ENCODE results near the gene ARHGAP20.
A peak's percentile ranks its signal among the peaks of the same experiment; 100 is the strongest.
"Not testable (repeated sequence)": the region's sequence is repeated elsewhere in the genome, so short reads cannot be mapped to it uniquely, and the experiment has no call there.

The ARHGAP20 gene

DNA sequence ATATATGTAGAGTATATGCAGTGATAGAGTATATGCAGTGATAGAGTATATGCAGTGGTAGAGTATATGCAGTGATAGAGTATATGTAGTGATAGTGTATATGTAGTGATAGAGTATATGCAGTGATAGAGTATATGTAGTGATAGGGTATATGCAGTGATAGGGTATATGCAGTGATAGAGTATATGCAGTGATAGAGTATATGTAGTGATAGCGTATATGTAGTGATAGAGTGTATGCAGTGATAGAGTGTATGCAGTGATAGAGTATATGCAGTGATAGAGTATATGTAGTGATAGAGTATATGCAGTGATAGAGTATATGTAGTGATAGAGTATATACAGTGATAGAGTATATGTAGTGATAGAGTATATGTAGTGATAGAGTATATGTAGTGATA is 92.9 kb downstream of the ARHGAP20 start:
- H3K4me1 ChIP-seq (ENCODE audit: control insufficient read depth, insufficient read depth, low read length); CTCF ChIA-PET; POLR2A ChIA-PET; H3K9me3 ChIP-seq (ENCODE audit: control insufficient read depth, insufficient read depth, low read depth, low read length); H3K27ac ChIP-seq (ENCODE audit: extremely low read depth, low read depth, low read length); H3K36me3 ChIP-seq (ENCODE audit: control insufficient read depth in 2 of 2, insufficient read depth in 1 of 2, low read length in 2 of 2); H3K4me3 ChIP-seq (ENCODE audit: low read depth, low read length): not testable (repeated sequence)
- TF ChIP-seq ZNF211 (tag by site-specific recombination; IDR thresholded peaks at IDR 0.05; ENCODE audit: low read depth) = peak; percentile 98

DNA sequence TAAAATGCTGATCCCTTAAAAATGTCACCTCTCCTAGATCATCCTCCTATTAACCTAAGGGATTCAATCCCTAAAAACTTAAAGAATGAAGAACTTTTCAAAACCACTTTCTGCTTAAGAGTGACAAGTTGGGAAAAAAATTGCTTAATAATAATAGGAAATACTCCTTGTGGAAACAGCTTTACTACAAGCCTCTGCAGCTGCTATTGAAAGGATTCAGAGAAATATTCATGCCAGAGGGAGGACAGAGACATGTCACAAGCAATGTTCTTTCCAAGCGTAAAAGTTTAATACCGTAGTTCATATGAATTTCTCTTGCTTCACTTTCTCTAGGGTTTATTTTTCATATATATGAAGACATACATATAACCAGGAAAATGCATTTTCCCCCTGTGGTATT is 98.2 kb downstream of the ARHGAP20 start:
- Histone ChIP-seq H3K36me3 (ENCODE audit: control insufficient read depth in 2 of 2, insufficient read depth in 1 of 2, low read length in 2 of 2) (no peaks in the 10 kb centered on the region), H3K4me3 (ENCODE audit: low read depth, low read length) (no peak overlapping the region), H3K9me3 (ENCODE audit: control insufficient read depth, insufficient read depth, low read depth, low read length) (no peaks in the 10 kb centered on the region), H3K4me1 (ENCODE audit: control insufficient read depth, insufficient read depth, low read length) (no peaks in the 10 kb centered on the region), H3K27ac (ENCODE audit: extremely low read depth, low read depth, low read length) (no peak overlapping the region)
- no peak for TF ChIP-seq ZFP41 (tag by site-specific recombination; IDR thresholded peaks at IDR 0.05; ENCODE audit: borderline replicate concordance)
- TF ChIP-seq, protein P1, sequence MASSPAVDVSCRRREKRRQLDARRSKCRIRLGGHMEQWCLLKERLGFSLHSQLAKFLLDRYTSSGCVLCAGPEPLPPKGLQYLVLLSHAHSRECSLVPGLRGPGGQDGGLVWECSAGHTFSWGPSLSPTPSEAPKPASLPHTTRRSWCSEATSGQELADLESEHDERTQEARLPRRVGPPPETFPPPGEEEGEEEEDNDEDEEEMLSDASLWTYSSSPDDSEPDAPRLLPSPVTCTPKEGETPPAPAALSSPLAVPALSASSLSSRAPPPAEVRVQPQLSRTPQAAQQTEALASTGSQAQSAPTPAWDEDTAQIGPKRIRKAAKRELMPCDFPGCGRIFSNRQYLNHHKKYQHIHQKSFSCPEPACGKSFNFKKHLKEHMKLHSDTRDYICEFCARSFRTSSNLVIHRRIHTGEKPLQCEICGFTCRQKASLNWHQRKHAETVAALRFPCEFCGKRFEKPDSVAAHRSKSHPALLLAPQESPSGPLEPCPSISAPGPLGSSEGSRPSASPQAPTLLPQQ (tag by site-specific recombination; IDR thresholded peaks at IDR 0.05) = no peak
- no peak for TF ChIP-seq ZNF174 (tag by site-specific recombination; IDR thresholded peaks at IDR 0.05)
- TF ChIP-seq YY1 (tag by site-specific recombination; IDR thresholded peaks at IDR 0.05) = no peak
- TF ChIP-seq ZBTB21 (tag by site-specific recombination; IDR thresholded peaks at IDR 0.05) = no peak
- TF ChIP-seq, protein P2, sequence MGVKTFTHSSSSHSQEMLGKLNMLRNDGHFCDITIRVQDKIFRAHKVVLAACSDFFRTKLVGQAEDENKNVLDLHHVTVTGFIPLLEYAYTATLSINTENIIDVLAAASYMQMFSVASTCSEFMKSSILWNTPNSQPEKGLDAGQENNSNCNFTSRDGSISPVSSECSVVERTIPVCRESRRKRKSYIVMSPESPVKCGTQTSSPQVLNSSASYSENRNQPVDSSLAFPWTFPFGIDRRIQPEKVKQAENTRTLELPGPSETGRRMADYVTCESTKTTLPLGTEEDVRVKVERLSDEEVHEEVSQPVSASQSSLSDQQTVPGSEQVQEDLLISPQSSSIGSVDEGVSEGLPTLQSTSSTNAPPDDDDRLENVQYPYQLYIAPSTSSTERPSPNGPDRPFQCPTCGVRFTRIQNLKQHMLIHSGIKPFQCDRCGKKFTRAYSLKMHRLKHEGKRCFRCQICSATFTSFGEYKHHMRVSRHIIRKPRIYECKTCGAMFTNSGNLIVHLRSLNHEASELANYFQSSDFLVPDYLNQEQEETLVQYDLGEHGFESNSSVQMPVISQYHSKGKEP (tag by site-specific recombination; IDR thresholded peaks at IDR 0.05) = no peak
- TF ChIP-seq, protein P3, sequence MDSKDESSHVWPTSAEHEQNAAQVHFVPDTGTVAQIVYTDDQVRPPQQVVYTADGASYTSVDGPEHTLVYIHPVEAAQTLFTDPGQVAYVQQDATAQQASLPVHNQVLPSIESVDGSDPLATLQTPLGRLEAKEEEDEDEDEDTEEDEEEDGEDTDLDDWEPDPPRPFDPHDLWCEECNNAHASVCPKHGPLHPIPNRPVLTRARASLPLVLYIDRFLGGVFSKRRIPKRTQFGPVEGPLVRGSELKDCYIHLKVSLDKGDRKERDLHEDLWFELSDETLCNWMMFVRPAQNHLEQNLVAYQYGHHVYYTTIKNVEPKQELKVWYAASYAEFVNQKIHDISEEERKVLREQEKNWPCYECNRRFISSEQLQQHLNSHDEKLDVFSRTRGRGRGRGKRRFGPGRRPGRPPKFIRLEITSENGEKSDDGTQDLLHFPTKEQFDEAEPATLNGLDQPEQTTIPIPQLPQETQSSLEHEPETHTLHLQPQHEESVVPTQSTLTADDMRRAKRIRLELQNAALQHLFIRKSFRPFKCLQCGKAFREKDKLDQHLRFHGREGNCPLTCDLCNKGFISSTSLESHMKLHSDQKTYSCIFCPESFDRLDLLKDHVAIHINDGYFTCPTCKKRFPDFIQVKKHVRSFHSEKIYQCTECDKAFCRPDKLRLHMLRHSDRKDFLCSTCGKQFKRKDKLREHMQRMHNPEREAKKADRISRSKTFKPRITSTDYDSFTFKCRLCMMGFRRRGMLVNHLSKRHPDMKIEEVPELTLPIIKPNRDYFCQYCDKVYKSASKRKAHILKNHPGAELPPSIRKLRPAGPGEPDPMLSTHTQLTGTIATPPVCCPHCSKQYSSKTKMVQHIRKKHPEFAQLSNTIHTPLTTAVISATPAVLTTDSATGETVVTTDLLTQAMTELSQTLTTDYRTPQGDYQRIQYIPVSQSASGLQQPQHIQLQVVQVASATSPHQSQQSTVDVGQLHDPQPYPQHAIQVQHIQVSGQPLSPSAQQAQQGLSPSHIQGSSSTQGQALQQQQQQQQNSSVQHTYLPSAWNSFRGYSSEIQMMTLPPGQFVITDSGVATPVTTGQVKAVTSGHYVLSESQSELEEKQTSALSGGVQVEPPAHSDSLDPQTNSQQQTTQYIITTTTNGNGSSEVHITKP (tag by site-specific recombination; IDR thresholded peaks at IDR 0.05) = no peak
- TF ChIP-seq SCRT2 (tag by site-specific recombination; IDR thresholded peaks at IDR 0.05) = no peak
- TF ChIP-seq, protein P4, sequence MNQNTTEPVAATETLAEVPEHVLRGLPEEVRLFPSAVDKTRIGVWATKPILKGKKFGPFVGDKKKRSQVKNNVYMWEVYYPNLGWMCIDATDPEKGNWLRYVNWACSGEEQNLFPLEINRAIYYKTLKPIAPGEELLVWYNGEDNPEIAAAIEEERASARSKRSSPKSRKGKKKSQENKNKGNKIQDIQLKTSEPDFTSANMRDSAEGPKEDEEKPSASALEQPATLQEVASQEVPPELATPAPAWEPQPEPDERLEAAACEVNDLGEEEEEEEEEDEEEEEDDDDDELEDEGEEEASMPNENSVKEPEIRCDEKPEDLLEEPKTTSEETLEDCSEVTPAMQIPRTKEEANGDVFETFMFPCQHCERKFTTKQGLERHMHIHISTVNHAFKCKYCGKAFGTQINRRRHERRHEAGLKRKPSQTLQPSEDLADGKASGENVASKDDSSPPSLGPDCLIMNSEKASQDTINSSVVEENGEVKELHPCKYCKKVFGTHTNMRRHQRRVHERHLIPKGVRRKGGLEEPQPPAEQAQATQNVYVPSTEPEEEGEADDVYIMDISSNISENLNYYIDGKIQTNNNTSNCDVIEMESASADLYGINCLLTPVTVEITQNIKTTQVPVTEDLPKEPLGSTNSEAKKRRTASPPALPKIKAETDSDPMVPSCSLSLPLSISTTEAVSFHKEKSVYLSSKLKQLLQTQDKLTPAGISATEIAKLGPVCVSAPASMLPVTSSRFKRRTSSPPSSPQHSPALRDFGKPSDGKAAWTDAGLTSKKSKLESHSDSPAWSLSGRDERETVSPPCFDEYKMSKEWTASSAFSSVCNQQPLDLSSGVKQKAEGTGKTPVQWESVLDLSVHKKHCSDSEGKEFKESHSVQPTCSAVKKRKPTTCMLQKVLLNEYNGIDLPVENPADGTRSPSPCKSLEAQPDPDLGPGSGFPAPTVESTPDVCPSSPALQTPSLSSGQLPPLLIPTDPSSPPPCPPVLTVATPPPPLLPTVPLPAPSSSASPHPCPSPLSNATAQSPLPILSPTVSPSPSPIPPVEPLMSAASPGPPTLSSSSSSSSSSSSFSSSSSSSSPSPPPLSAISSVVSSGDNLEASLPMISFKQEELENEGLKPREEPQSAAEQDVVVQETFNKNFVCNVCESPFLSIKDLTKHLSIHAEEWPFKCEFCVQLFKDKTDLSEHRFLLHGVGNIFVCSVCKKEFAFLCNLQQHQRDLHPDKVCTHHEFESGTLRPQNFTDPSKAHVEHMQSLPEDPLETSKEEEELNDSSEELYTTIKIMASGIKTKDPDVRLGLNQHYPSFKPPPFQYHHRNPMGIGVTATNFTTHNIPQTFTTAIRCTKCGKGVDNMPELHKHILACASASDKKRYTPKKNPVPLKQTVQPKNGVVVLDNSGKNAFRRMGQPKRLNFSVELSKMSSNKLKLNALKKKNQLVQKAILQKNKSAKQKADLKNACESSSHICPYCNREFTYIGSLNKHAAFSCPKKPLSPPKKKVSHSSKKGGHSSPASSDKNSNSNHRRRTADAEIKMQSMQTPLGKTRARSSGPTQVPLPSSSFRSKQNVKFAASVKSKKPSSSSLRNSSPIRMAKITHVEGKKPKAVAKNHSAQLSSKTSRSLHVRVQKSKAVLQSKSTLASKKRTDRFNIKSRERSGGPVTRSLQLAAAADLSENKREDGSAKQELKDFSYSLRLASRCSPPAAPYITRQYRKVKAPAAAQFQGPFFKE (tag by site-specific recombination; IDR thresholded peaks at IDR 0.05; ENCODE audit: borderline replicate concordance) = no peak
- no peak for TF ChIP-seq ZNF169 (tag by site-specific recombination; IDR thresholded peaks at IDR 0.05)
- no peak for TF ChIP-seq ZNF747 (tag by site-specific recombination; IDR thresholded peaks at IDR 0.05)
- POLR2A ChIA-PET = no interaction called here
- CTCF ChIA-PET = no interaction called here
